Naive B cell (primary cell): ENCODE results near the gene WASF2. TPM values are rescaled to one million over a fixed set of nuclear protein-coding genes. Genes with fewer than 3 reads are reported as not detected.
A peak's percentile ranks its signal among the peaks of the same experiment; 100 is the strongest.
"Not testable (repeated sequence)": the region's sequence is repeated elsewhere in the genome, so short reads cannot be mapped to it uniquely, and the experiment has no call there.

ENCODE experiments used
- ATAC-seq, 2 donors: fragments of 150-1000 bp; cut with Tn5 transposase; 2 replicates each; pipeline ENCODE4 v1.10.0; 2021; ENCODE audit warnings: low read depth in 2 of 2, mild to moderate bottlenecking in 2 of 2, moderate library complexity in 2 of 2
- DNase-seq: peaks from one replicate; pipeline ENCODE4 v3.0.0; 2022
- H3K27ac Mint-ChIP-seq, 6 donors: one replicate each; pipeline ENCODE4 v1.8.0; 2020 to 2022; ENCODE audit warnings: mild to moderate bottlenecking in 6 of 6, mixed read lengths in 6 of 6, moderate library complexity in 5 of 6, inconsistent platforms in 2 of 6
- H3K27me3 Mint-ChIP-seq, 3 donors: one replicate each; pipeline ENCODE4 v1.8.0; 2021 to 2022; ENCODE audit warnings: mixed read lengths in 3 of 3, mild to moderate bottlenecking in 1 of 3
- H3K36me3 Mint-ChIP-seq, 2 donors: one replicate each; pipeline ENCODE4 v1.8.0; 2020 to 2022; ENCODE audit warnings: mixed read lengths in 2 of 2, inconsistent platforms in 1 of 2, mild to moderate bottlenecking in 1 of 2
- H3K4me1 Mint-ChIP-seq, 3 donors: one replicate each; pipeline ENCODE4 v1.8.0; 2020 to 2022; ENCODE audit warnings: mixed read lengths in 3 of 3, inconsistent platforms in 1 of 3, mild to moderate bottlenecking in 1 of 3, moderate library complexity in 1 of 3
- H3K4me3 Mint-ChIP-seq, 8 donors: one replicate each; pipeline ENCODE4 v1.8.0; 2020 to 2022; ENCODE audit warnings: mild to moderate bottlenecking in 8 of 8, mixed read lengths in 8 of 8, moderate library complexity in 8 of 8, inconsistent platforms in 2 of 8
- H3K9me3 Mint-ChIP-seq, 7 donors: one replicate each; pipeline ENCODE4 v1.8.0; 2020 to 2022; ENCODE audit warnings: mixed read lengths in 7 of 7, mild to moderate bottlenecking in 5 of 7, inconsistent platforms in 2 of 7, moderate library complexity in 1 of 7
- polyA plus RNA-seq, 6 donors: library from polyadenylated mRNA; unstranded; fragments of 300-500 nt; fragmentation: Illumina TruSeq; gene quantifications; one replicate each; pipeline ENCODE4 v1.2.3, GENCODE V29; 2021; ENCODE audit warnings: low read depth in 6 of 6

The WASF2 gene
- polyA plus RNA-seq, 6 donors from 2014 or later: 33.1 to 121 (median 83.3) TPM

- peaks cover 15 to 16% of the 10 kb centered on the region in 2 donors for H3K36me3 Mint-ChIP-seq
- no peak for ATAC-seq
- no peaks in the 10 kb centered on the region for H3K27me3 Mint-ChIP-seq
- no peak for DNase-seq
- no peaks in the 10 kb centered on the region for H3K9me3 Mint-ChIP-seq
- peaks cover 24 to 48% (median 34%) of the 10 kb centered on the region in 3 donors for H3K4me1 Mint-ChIP-seq
- H3K4me3 Mint-ChIP-seq: no peak overlapping the region
- peak overlapping the region in 5 of 6 donors; percentile 26 to 92 (median 49) for H3K27ac Mint-ChIP-seq
Observed at GRCh38 chr1:27410709-27411108, 79.3 kb downstream of the WASF2 start.

- Mint-ChIP-seq H3K27me3 (no peaks in the 10 kb centered on the region), H3K4me1 (peaks cover 18 to 45% (median 34%) of the 10 kb centered on the region in 3 donors), H3K9me3 (no peaks in the 10 kb centered on the region), H3K27ac (peak overlapping the region in 1 of 6 donors; percentile 90), H3K4me3 (no peak overlapping the region), H3K36me3 (peaks cover 8 to 12% of the 10 kb centered on the region in 2 donors)
- DNase-seq (no peak), ATAC-seq (no peak)
Observed at GRCh38 chr1:27409669-27410068, 80.3 kb downstream of the WASF2 start.

- no peak for ATAC-seq
- Mint-ChIP-seq H3K27me3 (no peaks in the 10 kb centered on the region), H3K4me1 (peaks cover 30 to 53% (median 49%) of the 10 kb centered on the region in 3 donors), H3K4me3 (peak overlapping the region in 1 of 8 donors; percentile 21), H3K27ac (peak overlapping the region in 4 of 6 donors; percentile 29 to 92 (median 59)), H3K9me3 (no peaks in the 10 kb centered on the region), H3K36me3 (peaks cover 7 to 12% of the 10 kb centered on the region in 2 donors)
- no peak for DNase-seq
Observed at GRCh38 chr1:27408151-27408550, 81.8 kb downstream of the WASF2 start.

DNA sequence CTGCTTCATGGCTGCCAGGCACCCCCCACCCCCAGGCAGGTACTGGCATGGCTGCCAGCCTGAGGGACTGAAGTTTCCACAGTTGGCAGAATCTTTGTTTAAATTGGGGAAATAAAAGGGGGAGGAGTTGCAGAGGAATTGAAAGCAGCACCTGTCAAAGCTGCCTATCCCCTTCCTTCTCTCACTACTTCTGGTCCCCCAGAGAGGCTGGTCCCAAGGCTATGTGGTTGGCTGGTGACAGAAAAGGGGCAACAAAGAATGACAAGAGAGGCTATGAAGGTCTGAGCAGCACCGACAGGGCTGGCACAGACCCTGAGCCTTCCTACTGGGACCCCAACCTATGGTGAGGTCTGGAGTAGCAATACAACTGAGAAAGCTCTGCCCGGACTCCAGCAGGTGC, 83.2 kb downstream of the WASF2 start:
- H3K9me3 Mint-ChIP-seq: not testable (repeated sequence)

GRCh38 chr1:27406362-27406680, 83.6 kb downstream of the WASF2 start:
- H3K4me1 Mint-ChIP-seq: peaks cover 38 to 69% (median 68%) of the 10 kb centered on the region in 3 donors

More for the DNA sequence above, 83.2 kb downstream of the WASF2 start:
- Mint-ChIP-seq H3K4me1 (peaks cover 35 to 67% (median 63%) of the 10 kb centered on the region in 3 donors), H3K27ac (peak overlapping the region; percentile 72 to 94 (median 85)), H3K4me3 (peak overlapping the region in 6 of 8 donors; percentile 6 to 80 (median 46)), H3K36me3 (peaks cover 7 to 12% of the 10 kb centered on the region in 2 donors)
- peak; percentile 43 for DNase-seq
- H3K27me3 Mint-ChIP-seq: not testable (repeated sequence)
- peak; percentile 41 to 45 for ATAC-seq

GRCh38 chr1:27405598-27406361, 84.2 kb downstream of the WASF2 start:
- not testable (repeated sequence) for H3K27me3 Mint-ChIP-seq, H3K9me3 Mint-ChIP-seq, DNase-seq, H3K36me3 Mint-ChIP-seq, ATAC-seq
- peak overlapping the region in 4 of 6 donors; percentile 51 to 94 (median 88) for H3K27ac Mint-ChIP-seq
- peak overlapping the region in 2 of 8 donors; percentile 35 to 47 for H3K4me3 Mint-ChIP-seq
- peaks cover 43 to 69% (median 68%) of the 10 kb centered on the region in 3 donors for H3K4me1 Mint-ChIP-seq

More at GRCh38 chr1:27406362-27406680, 83.6 kb downstream of the WASF2 start:
- Mint-ChIP-seq H3K27me3 (no peaks in the 10 kb centered on the region), H3K36me3 (peaks cover 7 to 12% of the 10 kb centered on the region in 2 donors), H3K4me3 (peak overlapping the region in 3 of 8 donors; percentile 35 to 47 (median 42)), H3K27ac (peak overlapping the region in 5 of 6 donors; percentile 18 to 94 (median 86)), H3K9me3 (no peaks in the 10 kb centered on the region)
- no peak for DNase-seq
- ATAC-seq: no peak

DNA sequence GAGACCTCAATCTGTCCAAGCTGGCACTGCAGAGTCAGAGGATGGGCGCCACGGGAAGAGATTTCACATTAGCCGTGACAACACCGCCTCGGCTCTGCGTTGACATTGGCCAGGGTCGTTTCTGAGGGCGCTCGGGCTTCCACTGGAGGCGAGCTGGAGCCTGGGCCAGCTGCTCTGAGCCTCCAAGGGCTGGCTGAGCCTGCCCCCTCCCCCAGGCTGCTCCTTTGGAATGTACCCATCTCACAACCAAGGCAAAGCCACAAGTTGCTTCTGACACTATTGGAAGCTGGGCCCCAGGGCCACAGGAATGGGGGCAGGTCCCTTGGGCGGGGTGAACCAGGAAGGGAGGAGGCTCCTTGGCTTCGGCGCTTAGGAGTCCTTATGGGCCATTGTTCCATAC, 84.9 kb downstream of the WASF2 start:
- ATAC-seq: no peak
- Mint-ChIP-seq H3K27me3 (no peaks in the 10 kb centered on the region), H3K9me3 (no peaks in the 10 kb centered on the region), H3K36me3 (peaks cover 4 to 7% of the 10 kb centered on the region in 2 donors), H3K27ac (peak overlapping the region in 3 of 6 donors; percentile 54 to 86 (median 63)), H3K4me3 (no peak overlapping the region), H3K4me1 (peaks cover 46 to 72% (median 67%) of the 10 kb centered on the region in 3 donors)
- no peak for DNase-seq

DNA sequence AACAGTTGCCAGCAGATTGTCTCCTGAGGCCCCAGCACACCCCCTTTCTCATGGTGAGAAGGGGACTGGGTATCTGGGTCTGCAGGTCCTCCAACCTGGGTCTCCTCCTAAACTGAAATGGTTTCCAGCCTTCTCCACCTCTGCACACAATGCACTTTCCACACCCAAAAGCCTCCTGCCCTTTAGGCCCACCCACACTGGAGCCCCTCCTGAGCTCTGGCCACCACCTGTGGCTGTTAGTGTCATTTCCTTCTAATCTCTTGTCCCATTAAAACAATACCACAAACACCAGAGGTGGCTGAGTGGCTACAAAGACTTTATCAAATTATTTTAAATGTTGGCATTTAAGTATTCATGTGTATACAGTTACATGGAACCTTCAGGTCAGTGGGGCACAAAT, 86.0 kb downstream of the WASF2 start:
- ATAC-seq (peak in 1 of 2 donors; percentile 1), DNase-seq (no peak)
- Mint-ChIP-seq H3K27ac (peak overlapping the region; percentile 86 to 96 (median 94)), H3K27me3 (no peaks in the 10 kb centered on the region), H3K4me3 (peak overlapping the region in 6 of 8 donors; percentile 58 to 85 (median 78)), H3K4me1 (peaks cover 46 to 74% (median 72%) of the 10 kb centered on the region in 3 donors), H3K9me3 (no peaks in the 10 kb centered on the region), H3K36me3 (peaks cover 4 to 7% of the 10 kb centered on the region in 2 donors)

GRCh38 chr1:27403065-27403726, 86.8 kb downstream of the WASF2 start:
- H3K4me3 Mint-ChIP-seq: peak overlapping the region; percentile 60 to 88 (median 78)
- peaks cover 4 to 7% of the 10 kb centered on the region in 2 donors for H3K36me3 Mint-ChIP-seq
- H3K9me3 Mint-ChIP-seq: no peaks in the 10 kb centered on the region
- H3K4me1 Mint-ChIP-seq: peaks cover 43 to 74% (median 66%) of the 10 kb centered on the region in 3 donors
- peak; percentile 68 to 79 for ATAC-seq
- H3K27ac Mint-ChIP-seq: peak overlapping the region; percentile 84 to 96 (median 94)
- no peaks in the 10 kb centered on the region for H3K27me3 Mint-ChIP-seq
- peak; percentile 72 for DNase-seq

DNA sequence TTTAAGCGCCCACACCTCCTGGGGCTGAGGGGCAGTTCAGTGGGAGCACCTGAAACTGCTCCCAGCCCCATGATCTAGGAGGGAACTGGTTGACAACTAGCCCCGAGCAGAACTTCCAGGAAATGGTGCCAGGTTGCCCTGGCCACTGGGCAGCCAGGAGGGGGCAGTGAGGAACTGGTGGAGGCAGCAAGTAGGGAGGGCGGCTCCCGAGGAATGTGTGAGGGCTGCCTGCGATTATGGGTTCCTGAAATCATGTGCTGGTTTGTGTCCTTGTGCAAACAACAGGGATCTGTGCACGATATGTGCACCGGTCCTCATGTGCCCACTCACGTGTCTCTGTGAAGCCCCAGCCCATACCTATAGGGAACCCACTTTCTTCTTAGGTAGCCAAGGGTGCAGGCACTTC, 87.6 kb downstream of the WASF2 start:
- no peak for DNase-seq
- no peaks in the 10 kb centered on the region for H3K27me3 Mint-ChIP-seq
- peak overlapping the region; percentile 67 to 96 (median 94) for H3K27ac Mint-ChIP-seq
- H3K4me1 Mint-ChIP-seq: peaks cover 39 to 66% (median 58%) of the 10 kb centered on the region in 3 donors
- H3K36me3 Mint-ChIP-seq: peaks cover 3 to 4% of the 10 kb centered on the region in 2 donors
- peak overlapping the region in 7 of 8 donors; percentile 62 to 82 (median 76) for H3K4me3 Mint-ChIP-seq
- no peaks in the 10 kb centered on the region for H3K9me3 Mint-ChIP-seq
- no peak for ATAC-seq

GRCh38 chr1:27400963-27401341, 89.0 kb downstream of the WASF2 start:
- ATAC-seq: no peak
- no peak for DNase-seq
- Mint-ChIP-seq H3K27ac (no peak overlapping the region), H3K36me3 (no peaks in the 10 kb centered on the region), H3K4me3 (no peak overlapping the region), H3K27me3 (no peaks in the 10 kb centered on the region), H3K4me1 (peaks cover 31 to 53% (median 44%) of the 10 kb centered on the region in 3 donors), H3K9me3 (no peaks in the 10 kb centered on the region)

- no peak for ATAC-seq
- peaks cover 32 to 50% (median 44%) of the 10 kb centered on the region in 3 donors for H3K4me1 Mint-ChIP-seq
Observed at GRCh38 chr1:27400082-27400962, 89.6 kb downstream of the WASF2 start.

More at GRCh38 chr1:27400082-27400962, 89.6 kb downstream of the WASF2 start:
- no peak for DNase-seq
- peak overlapping the region in 2 of 6 donors; percentile 56 to 69 for H3K27ac Mint-ChIP-seq
- H3K27me3 Mint-ChIP-seq: no peaks in the 10 kb centered on the region
- H3K9me3 Mint-ChIP-seq: no peaks in the 10 kb centered on the region
- peak overlapping the region in 1 of 8 donors; percentile 29 for H3K4me3 Mint-ChIP-seq
- no peaks in the 10 kb centered on the region for H3K36me3 Mint-ChIP-seq
